COR-L47 (cell line): Measurements from ENCODE around the gene RPS14.
"Not testable (repeated sequence)": the region's sequence is repeated elsewhere in the genome, so short reads cannot be mapped to it uniquely, and the experiment has no call there.

Experiments
- DNase-seq: peaks from one replicate; lab custom pipeline; 2025; lab: John Stamatoyannopoulos, UW

Gene RPS14

GRCh38 chr5:150479416-150479815 lies 29.9 kb upstream of the RPS14 start:
- no peak for DNase-seq

DNA sequence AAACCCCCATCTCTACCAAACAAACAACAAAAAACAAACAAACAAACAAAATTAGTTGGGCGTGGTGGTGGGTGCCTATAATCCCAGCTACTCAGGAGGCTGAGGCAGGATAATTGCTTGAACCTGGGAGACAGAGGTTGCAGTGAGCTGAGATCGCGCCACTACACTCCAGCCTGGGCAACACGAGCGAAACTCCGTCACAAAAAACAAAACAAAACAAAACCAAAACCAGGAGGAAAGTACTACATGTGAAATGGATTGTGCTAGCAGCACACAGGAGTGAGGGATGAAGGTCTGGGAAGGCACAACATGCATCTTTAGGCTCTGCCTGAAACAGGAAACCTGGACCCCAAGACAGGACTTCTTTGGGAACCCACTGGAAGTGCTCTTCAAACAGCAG lies 27.0 kb upstream of the RPS14 start:
- not testable (repeated sequence) for DNase-seq

- DNase-seq = no peak
Observed at GRCh38 chr5:150473673-150474358, 24.3 kb upstream of the RPS14 start.

DNA sequence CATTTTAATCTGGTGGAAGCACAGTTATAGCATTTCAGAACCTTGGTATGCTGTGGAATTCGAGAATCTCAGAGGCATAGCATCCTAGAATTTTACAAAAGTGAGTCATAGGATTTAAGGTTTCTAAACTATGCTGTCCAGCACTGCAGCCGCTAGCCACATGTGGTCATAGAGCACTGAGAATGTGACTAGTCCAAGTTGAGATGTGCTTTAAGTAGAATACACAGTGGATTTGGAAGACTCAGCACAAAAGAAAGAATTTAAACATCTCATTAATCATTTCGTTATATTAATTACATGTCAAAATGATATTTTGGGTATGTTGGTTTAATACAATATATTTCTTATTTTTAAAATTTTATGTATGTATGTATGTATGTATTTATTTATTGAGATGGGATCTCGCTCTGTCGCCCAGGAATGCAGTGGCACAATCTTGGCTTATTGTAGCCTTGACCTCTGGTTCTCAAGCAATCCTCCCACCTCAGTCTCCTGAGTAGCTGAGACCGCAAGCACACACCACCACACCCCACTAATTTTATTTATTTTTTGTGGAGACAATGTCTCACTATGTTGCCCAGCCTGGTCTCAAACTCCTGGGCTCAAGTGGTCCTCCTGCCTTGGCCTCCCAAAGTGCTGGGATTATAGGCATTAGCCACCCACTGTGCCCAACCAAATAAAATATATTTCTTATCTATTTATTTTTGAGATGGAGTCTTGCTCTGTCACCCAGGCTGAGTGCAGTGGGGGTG lies 20.4 kb upstream of the RPS14 start:
- DNase-seq = no peak

GRCh38 chr5:150468206-150468605 lies 18.7 kb upstream of the RPS14 start:
- DNase-seq = no peak

DNA sequence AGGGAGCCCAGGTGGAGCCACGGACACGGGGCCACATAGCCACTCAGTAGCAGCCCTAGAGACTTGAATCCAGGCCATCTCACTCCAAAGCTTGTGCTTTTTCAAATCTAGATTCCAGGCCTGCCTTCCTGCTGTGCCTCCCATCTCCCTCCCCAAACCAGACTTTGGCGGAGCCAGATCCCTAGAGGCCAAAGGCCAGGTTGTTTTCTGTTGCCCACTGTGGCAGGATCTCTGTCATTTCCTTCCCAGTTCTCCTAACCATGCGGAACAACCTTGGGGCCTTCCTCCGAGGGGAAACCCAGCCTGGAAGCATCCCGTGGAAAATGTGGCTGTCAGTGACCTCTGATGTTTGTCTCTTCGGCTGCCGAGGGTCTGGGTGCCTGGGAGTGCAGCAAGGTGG lies 16.4 kb upstream of the RPS14 start:
- no peak for DNase-seq

GRCh38 chr5:150464554-150465012 lies 15.0 kb upstream of the RPS14 start:
- DNase-seq = no peak

GRCh38 chr5:150461231-150461630 lies 11.7 kb upstream of the RPS14 start:
- peak; percentile 97 for DNase-seq

- no peak for DNase-seq
Observed at GRCh38 chr5:150460781-150461180, 11.2 kb upstream of the RPS14 start.

- DNase-seq = peak; percentile 43
Observed at GRCh38 chr5:150458802-150459557, 9.4 kb upstream of the RPS14 start.

DNA sequence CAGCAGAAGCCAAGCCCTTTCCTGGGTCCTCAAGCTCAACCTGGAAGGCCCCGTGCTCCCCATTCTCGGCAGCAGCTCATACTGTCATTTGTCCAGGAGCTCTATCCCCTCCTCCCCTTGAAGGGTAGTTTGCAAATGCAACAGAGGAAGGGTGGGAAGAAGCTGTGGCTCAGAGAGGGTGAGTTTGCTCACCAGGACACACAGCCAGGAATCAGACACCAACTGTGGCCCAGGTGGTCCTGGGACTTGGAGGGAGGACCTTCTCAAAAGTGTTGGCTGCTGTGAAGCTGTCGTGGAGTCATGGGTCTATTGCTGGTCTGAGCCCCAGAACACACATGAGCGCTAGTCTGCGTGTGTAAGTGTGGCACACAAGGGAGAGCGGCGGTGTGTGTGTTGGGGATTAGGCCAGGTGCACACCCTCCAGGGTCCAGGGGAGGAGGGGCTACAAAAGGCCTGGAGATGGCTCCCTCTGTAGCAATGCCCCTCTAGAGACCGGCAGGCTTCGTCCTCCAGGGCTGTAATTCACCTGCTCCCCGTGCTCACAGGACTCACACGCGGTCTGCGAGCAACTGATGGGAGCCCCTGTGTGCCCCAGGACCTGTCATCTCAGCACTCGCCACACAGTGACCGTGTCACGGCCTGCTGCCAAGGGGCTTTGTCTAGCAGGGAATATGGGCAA lies 8.2 kb upstream of the RPS14 start:
- no peak for DNase-seq

- DNase-seq = no peak
Observed at GRCh38 chr5:150457121-150457520, 7.6 kb upstream of the RPS14 start.

- no peak for DNase-seq
Observed at GRCh38 chr5:150454492-150455229, 5.1 kb upstream of the RPS14 start.

- DNase-seq = not testable (repeated sequence)
Observed at GRCh38 chr5:150454027-150454426, 4.5 kb upstream of the RPS14 start.

GRCh38 chr5:150452914-150453313 lies 3.4 kb upstream of the RPS14 start:
- no peak for DNase-seq

DNA sequence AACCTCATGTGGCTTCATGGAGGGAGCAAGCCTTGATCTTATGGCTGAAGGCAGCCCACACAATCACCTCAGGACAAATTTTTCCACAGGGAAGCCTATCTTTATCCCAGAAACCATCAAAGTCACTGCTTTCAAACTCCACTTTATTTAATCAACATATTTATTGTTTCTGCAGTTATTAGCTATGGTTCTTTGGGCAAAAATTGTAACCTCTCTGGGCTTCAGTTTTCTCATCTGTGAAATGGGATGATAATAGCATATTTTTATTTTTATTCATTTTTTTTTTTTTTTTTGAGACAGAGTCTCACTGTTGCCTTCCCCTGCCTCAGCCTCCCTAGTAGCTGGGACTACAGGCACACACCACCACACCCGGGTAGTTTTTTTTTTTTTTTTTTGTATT lies 2.1 kb upstream of the RPS14 start:
- no peak for DNase-seq

GRCh38 chr5:150448952-150449516 lies 505 bp downstream of the RPS14 start:
- DNase-seq = no peak

- no peak for DNase-seq
Observed at GRCh38 chr5:150448334-150448733, 1.2 kb downstream of the RPS14 start.

DNA sequence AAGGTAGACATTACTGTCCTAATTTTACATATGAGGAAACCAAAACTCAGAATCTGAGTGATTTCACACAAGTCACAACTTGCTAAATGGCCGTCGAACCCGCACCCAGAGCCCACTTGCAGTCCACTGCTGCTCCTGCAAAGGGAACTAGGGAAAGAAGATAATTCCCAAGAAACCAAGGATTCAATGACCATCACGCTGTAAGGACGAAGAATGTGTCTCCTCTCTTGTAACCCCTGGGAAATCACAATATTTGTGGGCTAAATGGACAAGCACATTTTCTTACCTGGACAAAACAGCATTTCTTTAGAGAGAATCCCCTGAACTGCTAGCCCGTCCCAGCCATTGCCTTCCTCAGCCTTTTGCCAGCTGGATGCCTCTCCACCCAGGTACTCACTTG lies 2.4 kb downstream of the RPS14 start:
- no peak for DNase-seq

DNA sequence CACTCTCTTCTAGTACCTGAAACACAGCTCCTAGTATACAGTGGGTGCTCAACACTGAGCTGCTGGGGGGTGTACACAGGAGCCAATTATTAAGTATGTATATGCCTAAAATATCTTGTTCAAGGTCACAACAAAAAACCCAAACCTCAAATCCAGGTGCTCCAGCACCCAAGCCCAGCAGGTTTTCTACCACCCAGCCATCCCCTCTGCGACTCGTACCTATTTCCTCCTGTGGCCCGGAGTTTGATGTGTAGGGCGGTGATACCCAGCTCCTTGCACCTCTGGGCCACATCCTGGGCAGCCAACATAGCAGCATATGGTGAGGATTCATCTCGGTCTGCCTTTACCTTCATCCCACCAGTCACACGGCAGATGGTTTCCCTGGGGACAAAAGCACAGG lies 3.0 kb downstream of the RPS14 start:
- no peak for DNase-seq

- DNase-seq = no peak
Observed at GRCh38 chr5:150446088-150446487, 3.5 kb downstream of the RPS14 start.
